Common myeloid progenitor, CD34-positive (primary cell): Measurements from ENCODE around the gene OR2T1.

ENCODE experiments used
- CTCF ChIA-PET: fragments of 350-600 bp; sonication (Branson Sonifier 250); formaldehyde crosslinking; loops from one replicate; lab custom pipeline; 2021; ENCODE audit warnings: antibody characterized with exemption; lab: Charles Lee
- POLR2A ChIA-PET: fragments of 350-600 bp; sonication (Branson Sonifier 250); formaldehyde crosslinking; loops from one replicate; lab custom pipeline; 2021; ENCODE audit warnings: antibody characterized with exemption; lab: Charles Lee
- DNase-seq, 3 donors: peaks; one replicate each; pipeline versions ENCODE4 v3.0.0 to v3.0.0-alpha.2; 2013
- H3K27ac ChIP-seq, 2 experiments: 1 replicate in 1 of 2; 2 replicates in 1 of 2; pipeline ENCODE4 v1.7.0; 2013; ENCODE audit warnings: inconsistent platforms in 2 of 2, low read length in 2 of 2, mild to moderate bottlenecking in 2 of 2, low read depth in 1 of 2, moderate library complexity in 1 of 2; ENCODE audit not compliant: severe bottlenecking in 2 of 2, insufficient read depth in 1 of 2, poor library complexity in 1 of 2
- H3K27me3 ChIP-seq, 5 experiments: replicated peaks in 2 of 5; 1 replicate in 3 of 5; 2 replicates in 2 of 5; pipeline versions ENCODE4 v1.6.1 to v1.7.0; 2013; ENCODE audit warnings: low read length in 4 of 5, mild to moderate bottlenecking in 2 of 5, moderate library complexity in 2 of 5, inconsistent platforms in 1 of 5; ENCODE audit not compliant: insufficient read depth in 5 of 5, control insufficient read depth in 4 of 5
- H3K36me3 ChIP-seq, 4 experiments: 1 replicate in 2 of 4; 2 replicates in 2 of 4; pipeline versions ENCODE4 v1.6.1 to v1.7.0; 2013; ENCODE audit warnings: low read length in 3 of 4, control low read depth in 1 of 4, mild to moderate bottlenecking in 1 of 4; ENCODE audit not compliant: control insufficient read depth in 4 of 4, insufficient read depth in 4 of 4
- H3K4me1 ChIP-seq, 4 experiments: 1 replicate in 3 of 4; 2 replicates in 1 of 4; pipeline versions ENCODE4 v1.6.1 to v1.7.1; 2013; ENCODE audit warnings: low read length in 3 of 4, mild to moderate bottlenecking in 3 of 4, control low read depth in 1 of 4, inconsistent platforms in 1 of 4, moderate library complexity in 1 of 4; ENCODE audit not compliant: control insufficient read depth in 4 of 4, insufficient read depth in 4 of 4; ENCODE audit errors: control extremely low read depth in 1 of 4
- H3K4me3 ChIP-seq, 7 experiments: 1 replicate in 4 of 7; 2 replicates in 3 of 7; pipeline versions ENCODE4 v1.5.1 to v1.7.0; 2013; ENCODE audit warnings: mild to moderate bottlenecking in 7 of 7, low read length in 6 of 7, moderate library complexity in 6 of 7, inconsistent platforms in 2 of 7, low read depth in 2 of 7, control low read depth in 1 of 7; ENCODE audit not compliant: insufficient read depth in 4 of 7, control insufficient read depth in 1 of 7; ENCODE audit errors: extremely low read depth in 1 of 7
- H3K9me3 ChIP-seq, 5 experiments: 1 replicate in 4 of 5; 2 replicates in 1 of 5; pipeline versions ENCODE4 v1.6.1 to v1.7.1; 2013; ENCODE audit warnings: low read length in 4 of 5, mild to moderate bottlenecking in 2 of 5, inconsistent platforms in 1 of 5, low read depth in 1 of 5, moderate library complexity in 1 of 5; ENCODE audit not compliant: control insufficient read depth in 4 of 5, insufficient read depth in 2 of 5; ENCODE audit errors: control extremely low read depth in 1 of 5
- WGBS: methylation state at CpG from one replicate; pipeline ENCODE4 v1.1.5; 2013; ENCODE audit not compliant: insufficient coverage; 5-methylcytosine and 5-hydroxymethylcytosine counted together

OR2T1 gene

DNA sequence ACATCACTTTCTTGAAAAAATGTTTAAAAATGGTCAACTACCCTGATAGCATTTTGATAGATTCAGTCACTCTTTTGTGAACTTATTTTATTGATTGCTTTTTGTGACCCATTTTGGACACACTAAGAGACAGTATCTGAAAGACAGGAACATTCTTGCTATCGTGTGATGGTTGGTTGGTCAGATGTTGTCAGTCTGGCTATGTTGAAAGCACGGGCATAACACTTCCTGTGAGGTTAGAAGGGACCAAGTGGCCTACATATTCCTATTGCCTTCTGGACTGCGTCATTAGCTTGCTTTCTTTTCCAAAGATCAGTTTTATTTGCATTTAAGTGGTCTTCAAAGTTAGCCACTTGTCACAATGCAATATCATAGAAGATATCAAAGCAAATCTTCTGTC is 25.9 kb upstream of the OR2T1 start:
- H3K4me1 ChIP-seq, result peaks cover 0 to 6% (median 2%) of the 10 kb centered on the region in 4 experiments
- no peaks in the 10 kb centered on the region for H3K27me3 ChIP-seq
- DNase-seq, result no peak
- 71% methylated on average over 1 of the region's 3 CpGs for WGBS
- CTCF ChIA-PET, result no interaction called here
- no peak overlapping the region for H3K27ac ChIP-seq
- POLR2A ChIA-PET, result no interaction called here
- H3K9me3 ChIP-seq, result no peaks in the 10 kb centered on the region
- H3K36me3 ChIP-seq, result no peaks in the 10 kb centered on the region
- no peak overlapping the region for H3K4me3 ChIP-seq

DNA sequence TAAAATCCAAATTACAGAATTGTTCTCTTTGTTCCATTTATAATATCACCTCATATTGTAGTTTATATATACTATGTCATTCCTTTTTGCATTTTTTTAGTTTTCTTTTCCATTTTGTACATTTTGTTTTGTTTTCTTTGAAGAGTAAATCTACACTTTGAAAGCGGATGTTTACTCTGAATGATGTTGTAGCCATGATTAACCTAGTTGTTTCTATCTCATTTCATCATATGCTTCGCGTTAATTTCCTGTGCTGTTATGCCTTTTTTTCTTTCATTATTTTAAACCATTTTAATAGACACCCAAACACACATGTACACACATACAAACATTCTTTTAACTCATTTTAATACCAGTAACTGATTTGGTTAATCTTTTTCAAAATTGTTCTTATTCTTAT is 22.0 kb upstream of the OR2T1 start:
- Histone ChIP-seq H3K27me3 (no peaks in the 10 kb centered on the region), H3K9me3 (no peaks in the 10 kb centered on the region), H3K36me3 (no peaks in the 10 kb centered on the region), H3K4me3 (no peak overlapping the region), H3K4me1 (no peaks in the 10 kb centered on the region), H3K27ac (no peak overlapping the region)
- CTCF ChIA-PET, result no interaction called here
- no peak for DNase-seq
- 80% methylated on average over 1 of the region's 3 CpGs for WGBS
- POLR2A ChIA-PET, result interaction anchor here (0.6 kb wide), 1 partner anchor 447 kb away, joined by 4 read pairs; no protein-coding TSS in a partner anchor

- WGBS, result 11% methylated on average over 2 of the region's 2 CpGs
- Histone ChIP-seq H3K4me1 (no peaks in the 10 kb centered on the region), H3K27me3 (no peaks in the 10 kb centered on the region), H3K36me3 (no peaks in the 10 kb centered on the region), H3K9me3 (peaks cover 0 to 2% (median 0%) of the 10 kb centered on the region in 5 experiments), H3K27ac (no peak overlapping the region), H3K4me3 (no peak overlapping the region)
- DNase-seq, result peak in 2 of 3 donors; percentile 50 to 66
- ChIA-PET POLR2A (no interaction called here), CTCF (no interaction called here)
These were observed 14.4 kb upstream of the OR2T1 start for GRCh38 chr1:248388426-248388825.

DNA sequence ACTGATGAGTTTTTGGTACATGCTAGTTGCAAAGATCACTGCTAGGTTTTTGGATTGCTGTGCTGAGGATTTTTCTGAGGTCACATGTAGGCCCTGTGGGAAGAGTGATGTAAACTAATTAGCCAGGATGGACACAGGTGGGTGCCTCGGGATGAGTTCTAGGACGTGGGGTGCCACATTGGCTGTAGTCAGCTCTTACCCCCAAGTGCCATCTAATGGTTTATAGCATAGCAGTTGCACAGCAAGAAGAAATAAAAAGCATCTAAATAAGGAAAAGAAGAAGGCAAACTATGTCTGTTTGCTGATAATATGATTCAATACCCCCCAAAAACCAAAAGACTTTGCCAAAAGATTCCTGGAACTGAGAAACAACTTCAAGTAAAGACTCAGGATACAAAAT is 9.8 kb upstream of the OR2T1 start:
- CTCF ChIA-PET, result no interaction called here
- POLR2A ChIA-PET, result no interaction called here
- no peak overlapping the region for H3K27ac ChIP-seq
- no peaks in the 10 kb centered on the region for H3K9me3 ChIP-seq
- no peak for DNase-seq
- no peaks in the 10 kb centered on the region for H3K4me1 ChIP-seq
- no peaks in the 10 kb centered on the region for H3K27me3 ChIP-seq
- 92% methylated on average over 2 of the region's 2 CpGs for WGBS
- H3K36me3 ChIP-seq, result no peaks in the 10 kb centered on the region
- no peak overlapping the region for H3K4me3 ChIP-seq

DNA sequence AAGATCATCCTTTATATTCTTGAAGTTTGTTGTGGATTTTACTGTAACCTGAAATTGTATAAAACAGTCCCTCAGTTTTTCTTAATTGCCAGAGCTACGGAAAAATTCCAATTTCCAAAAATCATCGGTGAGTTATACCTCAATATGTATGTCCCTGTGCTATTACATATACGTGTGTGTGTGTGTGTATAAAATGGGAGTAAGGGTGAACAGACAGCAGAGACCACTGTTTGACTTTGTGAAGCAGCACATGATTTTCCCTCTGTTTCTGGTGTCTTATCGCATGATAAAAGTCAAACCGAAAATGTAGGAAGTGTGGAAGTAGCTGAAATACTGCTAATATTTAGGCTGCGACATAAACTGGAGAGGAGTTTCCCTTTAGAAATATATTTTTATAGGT is 1.2 kb downstream of the OR2T1 start:
- no peak overlapping the region for H3K4me3 ChIP-seq
- peak; percentile 48 to 75 (median 51) for DNase-seq
- no peaks in the 10 kb centered on the region for H3K27me3 ChIP-seq
- no peaks in the 10 kb centered on the region for H3K4me1 ChIP-seq
- H3K36me3 ChIP-seq, result no peaks in the 10 kb centered on the region
- ChIA-PET POLR2A (no interaction called here), CTCF (no interaction called here)
- peaks cover 0 to 3% (median 0%) of the 10 kb centered on the region in 5 experiments for H3K9me3 ChIP-seq
- no peak overlapping the region for H3K27ac ChIP-seq
- WGBS, result 76% methylated on average over 3 of the region's 6 CpGs

- no peak overlapping the region for H3K27ac ChIP-seq
- H3K36me3 ChIP-seq, result no peaks in the 10 kb centered on the region
- no peak overlapping the region for H3K4me3 ChIP-seq
- no peaks in the 10 kb centered on the region for H3K4me1 ChIP-seq
- no peak for DNase-seq
- no peaks in the 10 kb centered on the region for H3K27me3 ChIP-seq
- WGBS, result 90% methylated on average over 7 of the region's 8 CpGs
- POLR2A ChIA-PET, result no interaction called here
- H3K9me3 ChIP-seq, result peaks cover 0 to 9% (median 3%) of the 10 kb centered on the region in 5 experiments
- CTCF ChIA-PET, result no interaction called here
These were observed 4.2 kb downstream of the OR2T1 start for GRCh38 chr1:248406721-248407692.

GRCh38 chr1:248416226-248416625 is 13.4 kb downstream of the OR2T1 start:
- Histone ChIP-seq H3K9me3 (peaks cover 0 to 19% (median 4%) of the 10 kb centered on the region in 5 experiments), H3K36me3 (no peaks in the 10 kb centered on the region), H3K27me3 (no peaks in the 10 kb centered on the region), H3K27ac (no peak overlapping the region), H3K4me1 (no peaks in the 10 kb centered on the region), H3K4me3 (no peak overlapping the region)
- ChIA-PET POLR2A (no interaction called here), CTCF (no interaction called here)
- WGBS, result 82% methylated on average over 3 of the region's 3 CpGs
- DNase-seq, result no peak
